DOHH2 (cell line): ENCODE measurements around the gene RNF145.

ENCODE experiments used
- H3F3A ChIP-seq: fragments of 200-600 bp; sonication (generic), shearing (Covaris generic); 2 replicates; pipeline ENCODE4 v1.6.0; 2016; ENCODE audit warnings: antibody characterized with exemption, mild to moderate bottlenecking; ENCODE audit not compliant: control insufficient read depth, insufficient read depth
- H3K27ac ChIP-seq: fragments of 200-600 bp; sonication (generic); 2 replicates; pipeline ENCODE4 v1.5.1; 2014; ENCODE audit warnings: low read depth, mild to moderate bottlenecking, low read length, moderate library complexity
- H3K27me3 ChIP-seq: fragments of 200-600 bp; sonication (generic); 2 replicates; pipeline ENCODE4 v1.6.1; 2014; ENCODE audit warnings: mild to moderate bottlenecking, low read length, mixed read lengths; ENCODE audit not compliant: control insufficient read depth
- H3K36me3 ChIP-seq: fragments of 200-600 bp; sonication (generic); 2 replicates; pipeline ENCODE4 v1.6.1; 2014; ENCODE audit warnings: mild to moderate bottlenecking, low read length, moderate library complexity, mixed read lengths; ENCODE audit not compliant: control insufficient read depth
- H3K4me1 ChIP-seq: fragments of 200-600 bp; sonication (generic); 2 replicates; pipeline ENCODE4 v1.6.1; 2014; ENCODE audit warnings: mild to moderate bottlenecking, low read length, mixed read lengths; ENCODE audit not compliant: control insufficient read depth
- H3K4me2 ChIP-seq: fragments of 200-600 bp; sonication (generic); 2 replicates; pipeline ENCODE4 v1.6.0; 2014; ENCODE audit warnings: mild to moderate bottlenecking, low read length, moderate library complexity
- H3K4me3 ChIP-seq: fragments of 200-600 bp; sonication (generic); 2 replicates; pipeline ENCODE4 v1.5.1; 2014; ENCODE audit warnings: mild to moderate bottlenecking, low read length, mixed read lengths
- H3K79me2 ChIP-seq: fragments of 200-600 bp; sonication (generic); 2 replicates; pipeline ENCODE4 v1.6.1; 2014; ENCODE audit warnings: mild to moderate bottlenecking, low read length, mixed read lengths; ENCODE audit not compliant: control insufficient read depth
- H3K9me2 ChIP-seq: fragments of 200-600 bp; sonication (generic); replicated peaks from 2 replicates; pipeline ENCODE4 v1.6.1; 2014; ENCODE audit warnings: mild to moderate bottlenecking, low read length, mixed read lengths; ENCODE audit not compliant: control insufficient read depth
- H3K9me3 ChIP-seq: fragments of 200-600 bp; sonication (generic); 2 replicates; pipeline ENCODE4 v1.6.1; 2014; ENCODE audit warnings: antibody characterized with exemption, low read length, mixed read lengths; ENCODE audit not compliant: control insufficient read depth, insufficient read depth
- H4K20me1 ChIP-seq: fragments of 200-600 bp; sonication (generic); 2 replicates; pipeline ENCODE4 v1.6.0; 2014; ENCODE audit warnings: low read depth, mild to moderate bottlenecking, antibody characterized with exemption, low read length, moderate library complexity; ENCODE audit not compliant: control insufficient read depth, insufficient read depth
- CTCF ChIP-seq: fragments of 200-600 bp; sonication (generic); IDR thresholded peaks from one replicate; pipeline ENCODE4 v1.5.1; 2014; ENCODE audit warnings: antibody characterized with exemption, mild to moderate bottlenecking, low read depth, low read length; ENCODE audit not compliant: poor library complexity, severe bottlenecking
- EZH2phosphoT487 ChIP-seq: fragments of 200-600 bp; sonication (generic); IDR thresholded peaks from 2 replicates; pipeline ENCODE4 v1.6.1; 2017; ENCODE audit warnings: borderline replicate concordance, mild to moderate bottlenecking, antibody characterized with exemption, low read length, moderate library complexity, mixed read lengths

RNF145 gene

GRCh38 chr5:159210846-159211245 is 1.5 kb upstream of the RNF145 start:
- Histone ChIP-seq H3F3A (peaks cover 13% of the 10 kb centered on the region), H3K27me3 (no peaks in the 10 kb centered on the region), H3K9me3 (no peaks in the 10 kb centered on the region), H3K9me2 (no peaks in the 10 kb centered on the region), H3K4me1 (peaks cover 38% of the 10 kb centered on the region), H3K36me3 (peaks cover 13% of the 10 kb centered on the region; the same call in 1 of the 2 replicates), H3K4me3 (no peak overlapping the region), H3K27ac (no peak overlapping the region), H3K79me2 (peaks cover 38% of the 10 kb centered on the region), H3K4me2 (peak overlapping the region; percentile 83), H4K20me1 (peaks cover 10% of the 10 kb centered on the region; the same call in 1 of the 2 replicates)
- no peak for TF ChIP-seq CTCF
- no peak for TF ChIP-seq EZH2phosphoT487

- Histone ChIP-seq H3K36me3 (peaks cover 19% of the 10 kb centered on the region; the same call in 1 of the 2 replicates), H3K4me1 (peaks cover 44% of the 10 kb centered on the region), H3K27me3 (no peaks in the 10 kb centered on the region), H4K20me1 (peaks cover 16% of the 10 kb centered on the region), H3K4me2 (peak overlapping the region; percentile 83), H3K27ac (no peak overlapping the region), H3K9me3 (no peaks in the 10 kb centered on the region), H3K79me2 (peaks cover 44% of the 10 kb centered on the region), H3K4me3 (peak overlapping the region; percentile 82), H3F3A (peaks cover 13% of the 10 kb centered on the region), H3K9me2 (no peaks in the 10 kb centered on the region)
- no peak for TF ChIP-seq CTCF
- no peak for TF ChIP-seq EZH2phosphoT487
Measured at GRCh38 chr5:159210210-159210661, 883 bp upstream of the RNF145 start.

- peaks cover 13% of the 10 kb centered on the region for H3F3A ChIP-seq
- TF ChIP-seq EZH2phosphoT487 = no peak
- TF ChIP-seq CTCF = no peak
- peak overlapping the region; percentile 75 for H3K4me2 ChIP-seq
- H3K4me1 ChIP-seq = peaks cover 57% of the 10 kb centered on the region
- H4K20me1 ChIP-seq = peaks cover 29% of the 10 kb centered on the region
- H3K79me2 ChIP-seq = peaks cover 58% of the 10 kb centered on the region
- H3K9me2 ChIP-seq = no peaks in the 10 kb centered on the region
- H3K9me3 ChIP-seq = no peaks in the 10 kb centered on the region
- peak overlapping the region; percentile 75 for H3K27ac ChIP-seq
- H3K36me3 ChIP-seq = peaks cover 32% of the 10 kb centered on the region
- no peaks in the 10 kb centered on the region for H3K27me3 ChIP-seq
- H3K4me3 ChIP-seq = peak overlapping the region; percentile 82
Measured at GRCh38 chr5:159208514-159209437, 577 bp downstream of the RNF145 start.
